ENCODE results near the gene LTB4R.

LTB4R gene

DNA sequence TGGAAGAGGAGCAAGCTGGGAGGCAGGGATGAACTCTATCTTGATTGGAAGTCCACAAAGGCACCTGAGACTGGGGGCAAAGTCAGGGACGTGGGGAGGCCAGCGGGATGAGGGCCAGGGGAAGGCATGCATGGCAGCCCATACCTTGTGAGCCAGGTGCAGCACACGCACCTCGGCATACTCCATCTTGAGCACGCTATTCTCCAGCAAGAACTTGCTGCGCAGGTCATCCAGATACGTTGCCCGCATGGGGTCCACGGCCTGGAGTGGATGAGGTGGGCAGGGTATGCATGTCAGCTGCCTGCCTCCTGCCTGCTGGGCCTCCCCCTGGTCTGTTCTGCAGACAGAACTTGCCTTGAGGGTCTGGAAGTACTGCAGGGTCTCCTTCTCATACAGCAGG lies 43.8 kb upstream of the LTB4R start:
- no peak overlapping the region for H3K27ac ChIP-seq
- TF ChIP-seq ZFX (IDR thresholded peaks at IDR 0.05) (no peak), CTCF (conservative IDR thresholded peaks at IDR 0.05) (no peak)

GRCh38 chr14:24268225-24268624 lies 43.1 kb upstream of the LTB4R start:
- H3K27ac ChIP-seq: no peak overlapping the region
- no peak for TF ChIP-seq CTCF (conservative IDR thresholded peaks at IDR 0.05)
- TF ChIP-seq ZFX (IDR thresholded peaks at IDR 0.05): no peak

GRCh38 chr14:24269368-24269767 lies 41.9 kb upstream of the LTB4R start:
- TF ChIP-seq CTCF (conservative IDR thresholded peaks at IDR 0.05): no peak
- TF ChIP-seq ZFX (IDR thresholded peaks at IDR 0.05): no peak
- no peak overlapping the region for H3K27ac ChIP-seq

DNA sequence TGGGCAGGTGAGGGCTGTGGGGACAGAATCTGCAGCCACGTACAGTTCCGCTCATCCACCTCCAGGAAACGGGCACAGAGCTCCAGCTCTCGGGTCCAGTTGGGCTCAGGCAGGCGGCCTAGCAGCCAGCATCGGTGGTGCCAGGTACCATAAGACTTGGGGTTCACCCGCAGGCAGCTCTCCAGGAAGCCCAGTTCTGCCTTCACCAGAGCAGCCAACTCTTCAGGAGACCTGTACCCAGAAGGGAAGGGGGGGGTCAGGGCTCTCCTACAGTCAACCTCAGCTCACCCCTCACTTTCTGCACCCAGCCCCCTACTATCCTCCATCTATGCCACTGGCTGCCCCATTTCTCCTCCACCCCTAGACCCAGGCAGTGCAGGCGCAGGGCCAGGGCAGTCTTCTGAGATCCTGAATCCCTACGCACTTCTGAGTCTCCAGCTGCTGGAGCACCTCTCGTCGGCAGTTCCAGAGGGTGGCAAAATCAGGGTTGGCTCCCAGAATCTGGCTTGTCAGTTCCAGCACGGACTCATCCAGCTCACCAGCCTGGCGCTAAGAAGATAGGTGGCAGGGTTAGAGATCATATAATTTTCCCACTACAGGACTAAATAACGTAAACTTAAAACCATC lies 41.3 kb upstream of the LTB4R start:
- TF ChIP-seq CTCF (conservative IDR thresholded peaks at IDR 0.05) (no peak), ZFX (IDR thresholded peaks at IDR 0.05) (no peak)
- no peak overlapping the region for H3K27ac ChIP-seq

GRCh38 chr14:24270537-24271133 lies 40.7 kb upstream of the LTB4R start:
- no peak for TF ChIP-seq CTCF (conservative IDR thresholded peaks at IDR 0.05)
- peak overlapping the region; percentile 98 for H3K27ac ChIP-seq

GRCh38 chr14:24271134-24271833 lies 40.0 kb upstream of the LTB4R start, which contains the start of gene RABGGTA:
RABGGTA (minus strand) TSS chr14:24271597; CDS start chr14:24271115, 482 bp downstream.
- peak within 1 kb of the TSS; percentile 98 for H3K27ac ChIP-seq
- TF ChIP-seq ZFX (IDR thresholded peaks at IDR 0.05) (no peak), CTCF (conservative IDR thresholded peaks at IDR 0.05) (peak; percentile 86)

- peak overlapping the region; percentile 98 for H3K27ac ChIP-seq
- TF ChIP-seq ZFX (IDR thresholded peaks at IDR 0.05) (no peak), CTCF (conservative IDR thresholded peaks at IDR 0.05) (no peak)
These were observed 39.5 kb upstream of the LTB4R start for GRCh38 chr14:24271834-24272263.

All from C4-2B (cell line).